ENCODE measurements around the gene ADCY2. TPM values are rescaled to one million over a fixed set of nuclear protein-coding genes. Genes with fewer than 3 reads are reported as not detected.

ADCY2 gene
- total RNA-seq, 4 donors from 2014 or later = 4.8 to 9.1 (median 5.7) TPM

- intact Hi-C loops (cut with DNase I) = no loop called here
- Histone ChIP-seq H3K9me3 (no peaks in the 10 kb centered on the region), H3K27me3 (no peaks in the 10 kb centered on the region), H3K4me3 (no peak overlapping the region), H3K4me1 (peaks cover 0 to 5% (median 2%) of the 10 kb centered on the region in 4 donors), H3K27ac (replicated peaks in 1 of 4) (no peak overlapping the region), H3K36me3 (peaks cover 18 to 40% (median 30%) of the 10 kb centered on the region in 4 donors)
- DNase-seq (ENCODE audit: extremely low spot score) = no peak
- TF ChIP-seq POLR2AphosphoS5 (IDR thresholded peaks at IDR 0.05) (no peak), EP300 (IDR thresholded peaks at IDR 0.05) (no peak), CTCF (IDR thresholded peaks at IDR 0.05) (peak; percentile 32 to 41 (median 37)), POLR2A (IDR thresholded peaks at IDR 0.05; ENCODE audit: low read depth) (no peak)
- 98% methylated on average over 2 of the region's 2 CpGs for WGBS
Observed at GRCh38 chr5:7856855-7857254, 460.9 kb downstream of the ADCY2 start.

GRCh38 chr5:7857361-7857760 is 461.4 kb downstream of the ADCY2 start:
- peaks cover 18 to 45% (median 35%) of the 10 kb centered on the region in 4 donors for H3K36me3 ChIP-seq
- 87% methylated on average over 5 of the region's 5 CpGs for WGBS
- no peak for TF ChIP-seq CTCF (IDR thresholded peaks at IDR 0.05)
- no peak for TF ChIP-seq POLR2AphosphoS5 (IDR thresholded peaks at IDR 0.05)
- TF ChIP-seq EP300 (IDR thresholded peaks at IDR 0.05) = no peak
- no peak for TF ChIP-seq POLR2A (IDR thresholded peaks at IDR 0.05; ENCODE audit: low read depth)
- peak; percentile 42 for DNase-seq (ENCODE audit: extremely low spot score)
- H3K27me3 ChIP-seq = no peaks in the 10 kb centered on the region
- H3K4me1 ChIP-seq = peaks cover 0 to 3% (median under 1%) of the 10 kb centered on the region in 4 donors
- H3K4me3 ChIP-seq = no peak overlapping the region
- intact Hi-C loops (cut with DNase I) = no loop called here
- no peak overlapping the region for H3K27ac ChIP-seq (replicated peaks in 1 of 4)
- no peaks in the 10 kb centered on the region for H3K9me3 ChIP-seq

GRCh38 chr5:7857926-7858632 is 462.1 kb downstream of the ADCY2 start:
- Histone ChIP-seq H3K4me1 (no peaks in the 10 kb centered on the region), H3K27me3 (no peaks in the 10 kb centered on the region), H3K27ac (replicated peaks in 1 of 4) (no peak overlapping the region), H3K4me3 (no peak overlapping the region), H3K36me3 (peaks cover 18 to 52% (median 39%) of the 10 kb centered on the region in 4 donors), H3K9me3 (no peaks in the 10 kb centered on the region)
- DNase-seq (ENCODE audit: extremely low spot score) = no peak
- WGBS = 81% methylated on average over 9 of the region's 9 CpGs
- intact Hi-C loops (cut with DNase I) = no loop called here
- TF ChIP-seq EP300 (IDR thresholded peaks at IDR 0.05) = no peak
- TF ChIP-seq CTCF (IDR thresholded peaks at IDR 0.05) = no peak
- no peak for TF ChIP-seq POLR2AphosphoS5 (IDR thresholded peaks at IDR 0.05)
- no peak for TF ChIP-seq POLR2A (IDR thresholded peaks at IDR 0.05; ENCODE audit: low read depth)

GRCh38 chr5:7866196-7866595 is 470.3 kb downstream of the ADCY2 start:
- H3K27ac ChIP-seq (replicated peaks in 1 of 4) = no peak overlapping the region
- H3K36me3 ChIP-seq = peaks cover 0 to 39% (median 25%) of the 10 kb centered on the region in 4 donors
- peaks cover 19 to 32% (median 30%) of the 10 kb centered on the region in 4 donors for H3K4me1 ChIP-seq
- 88% methylated on average over 2 of the region's 2 CpGs for WGBS
- H3K27me3 ChIP-seq = no peaks in the 10 kb centered on the region
- intact Hi-C loops (cut with DNase I) = no loop called here
- DNase-seq (ENCODE audit: extremely low spot score) = no peak
- H3K9me3 ChIP-seq = no peaks in the 10 kb centered on the region
- TF ChIP-seq CTCF (IDR thresholded peaks at IDR 0.05) (no peak), POLR2A (IDR thresholded peaks at IDR 0.05; ENCODE audit: low read depth) (no peak), POLR2AphosphoS5 (IDR thresholded peaks at IDR 0.05) (no peak), EP300 (IDR thresholded peaks at IDR 0.05) (no peak)
- no peak overlapping the region for H3K4me3 ChIP-seq
